ACC112 (cell line): Measurements from ENCODE around the gene ZNF287.

Source experiments
- H2AFZ ChIP-seq: fragments of 200-600 bp; sonication (generic); one replicate; pipeline ENCODE4 v1.6.0; 2017; ENCODE audit warnings: antibody characterized with exemption, low read length; ENCODE audit not compliant: unreplicated experiment
- H3K27ac ChIP-seq: fragments of 200-600 bp; sonication (generic); 2 replicates; pipeline ENCODE4 v1.5.1; 2014; ENCODE audit warnings: low read depth, mild to moderate bottlenecking, antibody characterized with exemption, low read length, moderate library complexity
- H3K27me3 ChIP-seq: fragments of 200-600 bp; sonication (generic); 2 replicates; pipeline ENCODE4 v1.6.1; 2014; ENCODE audit warnings: mild to moderate bottlenecking, antibody characterized with exemption, low read length, moderate library complexity, mixed read lengths; ENCODE audit not compliant: insufficient read depth
- H3K36me3 ChIP-seq: fragments of 200-600 bp; sonication (generic); 2 replicates; pipeline ENCODE4 v1.6.1; 2016; ENCODE audit warnings: mild to moderate bottlenecking, antibody characterized with exemption, low read length, moderate library complexity, mixed read lengths; ENCODE audit not compliant: insufficient read depth
- H3K4me1 ChIP-seq: fragments of 200-600 bp; sonication (generic); one replicate; pipeline ENCODE4 v1.6.1; 2016; ENCODE audit warnings: low read length, mixed read lengths; ENCODE audit not compliant: insufficient read depth, unreplicated experiment, control insufficient read depth
- H3K4me3 ChIP-seq: fragments of 200-600 bp; sonication (generic); 2 replicates; pipeline ENCODE4 v1.5.1; 2014; ENCODE audit warnings: mild to moderate bottlenecking, low read depth, low read length
- H3K79me2 ChIP-seq: fragments of 200-600 bp; sonication (generic); one replicate; pipeline ENCODE4 v1.6.0; 2016; ENCODE audit warnings: low read length; ENCODE audit not compliant: control insufficient read depth, unreplicated experiment, insufficient read depth

Gene ZNF287

GRCh38 chr17:16516594-16517051 lies 52.4 kb downstream of the ZNF287 start:
- Histone ChIP-seq H3K27me3 (no peaks in the 10 kb centered on the region), H3K27ac (no peak overlapping the region), H2AFZ (peak overlapping the region; percentile 91), H3K79me2 (no peaks in the 10 kb centered on the region), H3K4me1 (peaks cover 10% of the 10 kb centered on the region), H3K36me3 (no peaks in the 10 kb centered on the region), H3K4me3 (peak overlapping the region; percentile 61)

- Histone ChIP-seq H3K4me1 (peaks cover 10% of the 10 kb centered on the region), H3K4me3 (no peak overlapping the region), H3K36me3 (no peaks in the 10 kb centered on the region), H3K27me3 (peaks cover 4% of the 10 kb centered on the region; the same call in 1 of the 2 replicates), H3K79me2 (no peaks in the 10 kb centered on the region), H3K27ac (no peak overlapping the region), H2AFZ (peak overlapping the region; percentile 91)
Observed at GRCh38 chr17:16515933-16516332, 53.1 kb downstream of the ZNF287 start.

- H3K4me1 ChIP-seq = peaks cover 10% of the 10 kb centered on the region
- no peak overlapping the region for H2AFZ ChIP-seq
- H3K4me3 ChIP-seq = no peak overlapping the region
- no peaks in the 10 kb centered on the region for H3K79me2 ChIP-seq
- no peaks in the 10 kb centered on the region for H3K36me3 ChIP-seq
- H3K27ac ChIP-seq = no peak overlapping the region
- peaks cover 4% of the 10 kb centered on the region; the same call in 1 of the 2 replicates for H3K27me3 ChIP-seq
Observed at GRCh38 chr17:16513873-16514272, 55.1 kb downstream of the ZNF287 start.

- Histone ChIP-seq H3K27me3 (peaks cover 4% of the 10 kb centered on the region; the same call in 1 of the 2 replicates), H3K4me1 (peaks cover 8% of the 10 kb centered on the region), H2AFZ (no peak overlapping the region), H3K4me3 (no peak overlapping the region), H3K79me2 (no peaks in the 10 kb centered on the region), H3K27ac (no peak overlapping the region), H3K36me3 (no peaks in the 10 kb centered on the region)
Observed at GRCh38 chr17:16512011-16512410, 57.0 kb downstream of the ZNF287 start.

- Histone ChIP-seq H3K36me3 (no peaks in the 10 kb centered on the region), H3K27me3 (peaks cover 4% of the 10 kb centered on the region; the same call in 1 of the 2 replicates), H3K4me3 (no peak overlapping the region), H3K79me2 (no peaks in the 10 kb centered on the region), H3K4me1 (peaks cover 6% of the 10 kb centered on the region), H3K27ac (no peak overlapping the region), H2AFZ (no peak overlapping the region)
Observed at GRCh38 chr17:16511593-16511992, 57.4 kb downstream of the ZNF287 start.

- peaks cover 4% of the 10 kb centered on the region; the same call in 1 of the 2 replicates for H3K27me3 ChIP-seq
- H3K27ac ChIP-seq = no peak overlapping the region
- no peaks in the 10 kb centered on the region for H3K79me2 ChIP-seq
- H3K4me3 ChIP-seq = no peak overlapping the region
- H2AFZ ChIP-seq = no peak overlapping the region
- H3K4me1 ChIP-seq = no peaks in the 10 kb centered on the region
- no peaks in the 10 kb centered on the region for H3K36me3 ChIP-seq
Observed at GRCh38 chr17:16507918-16508533, 61.0 kb downstream of the ZNF287 start.

GRCh38 chr17:16506188-16506587 lies 62.8 kb downstream of the ZNF287 start:
- Histone ChIP-seq H3K27ac (no peak overlapping the region), H3K27me3 (peaks cover 1% of the 10 kb centered on the region; the same call in 1 of the 2 replicates), H3K4me3 (no peak overlapping the region), H3K36me3 (no peaks in the 10 kb centered on the region), H3K79me2 (no peaks in the 10 kb centered on the region), H3K4me1 (no peaks in the 10 kb centered on the region), H2AFZ (no peak overlapping the region)

GRCh38 chr17:16504984-16505383 lies 64.0 kb downstream of the ZNF287 start:
- Histone ChIP-seq H3K79me2 (no peaks in the 10 kb centered on the region), H3K4me3 (no peak overlapping the region), H3K27me3 (no peaks in the 10 kb centered on the region), H3K4me1 (no peaks in the 10 kb centered on the region), H3K36me3 (no peaks in the 10 kb centered on the region), H3K27ac (no peak overlapping the region), H2AFZ (no peak overlapping the region)
